ENCODE results near the gene PDCD5.
A peak's percentile ranks its signal among the peaks of the same experiment; 100 is the strongest.

DNA sequence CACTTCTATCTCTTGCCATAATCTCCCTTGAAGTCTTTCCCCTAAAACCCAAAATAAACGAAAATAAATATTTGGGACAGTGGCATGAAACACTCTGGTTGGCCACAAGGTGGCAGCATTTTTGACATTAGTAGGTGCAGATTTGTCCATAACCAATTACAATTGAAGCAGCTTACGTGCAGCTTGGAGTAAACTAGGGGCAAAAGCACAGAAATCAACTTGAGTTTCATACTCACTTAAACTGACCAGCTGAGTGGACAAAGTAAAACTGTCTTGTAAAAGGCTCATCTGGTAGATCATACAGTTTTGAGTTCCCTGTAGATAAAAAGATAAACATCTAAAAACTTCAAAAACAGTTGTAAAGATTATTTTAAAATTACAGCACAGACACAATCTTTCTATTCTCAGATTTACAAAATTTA is 18.8 kb downstream of the PDCD5 start:
- TF ChIP-seq, protein P1, sequence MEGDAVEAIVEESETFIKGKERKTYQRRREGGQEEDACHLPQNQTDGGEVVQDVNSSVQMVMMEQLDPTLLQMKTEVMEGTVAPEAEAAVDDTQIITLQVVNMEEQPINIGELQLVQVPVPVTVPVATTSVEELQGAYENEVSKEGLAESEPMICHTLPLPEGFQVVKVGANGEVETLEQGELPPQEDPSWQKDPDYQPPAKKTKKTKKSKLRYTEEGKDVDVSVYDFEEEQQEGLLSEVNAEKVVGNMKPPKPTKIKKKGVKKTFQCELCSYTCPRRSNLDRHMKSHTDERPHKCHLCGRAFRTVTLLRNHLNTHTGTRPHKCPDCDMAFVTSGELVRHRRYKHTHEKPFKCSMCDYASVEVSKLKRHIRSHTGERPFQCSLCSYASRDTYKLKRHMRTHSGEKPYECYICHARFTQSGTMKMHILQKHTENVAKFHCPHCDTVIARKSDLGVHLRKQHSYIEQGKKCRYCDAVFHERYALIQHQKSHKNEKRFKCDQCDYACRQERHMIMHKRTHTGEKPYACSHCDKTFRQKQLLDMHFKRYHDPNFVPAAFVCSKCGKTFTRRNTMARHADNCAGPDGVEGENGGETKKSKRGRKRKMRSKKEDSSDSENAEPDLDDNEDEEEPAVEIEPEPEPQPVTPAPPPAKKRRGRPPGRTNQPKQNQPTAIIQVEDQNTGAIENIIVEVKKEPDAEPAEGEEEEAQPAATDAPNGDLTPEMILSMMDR (conservative IDR thresholded peaks at IDR 0.05; ENCODE audit: low read depth, low read length): peak; percentile 70
- TF ChIP-seq SMC3 (IDR thresholded peaks at IDR 0.05; ENCODE audit: low read depth, low read length): peak; percentile 38
- TF ChIP-seq POLR2A (IDR thresholded peaks at IDR 0.05; ENCODE audit: low read depth, low read length): no peak
- TF ChIP-seq MAFK (IDR thresholded peaks at IDR 0.05; ENCODE audit: low read depth, low read length): no peak
- TF ChIP-seq, protein P2, sequence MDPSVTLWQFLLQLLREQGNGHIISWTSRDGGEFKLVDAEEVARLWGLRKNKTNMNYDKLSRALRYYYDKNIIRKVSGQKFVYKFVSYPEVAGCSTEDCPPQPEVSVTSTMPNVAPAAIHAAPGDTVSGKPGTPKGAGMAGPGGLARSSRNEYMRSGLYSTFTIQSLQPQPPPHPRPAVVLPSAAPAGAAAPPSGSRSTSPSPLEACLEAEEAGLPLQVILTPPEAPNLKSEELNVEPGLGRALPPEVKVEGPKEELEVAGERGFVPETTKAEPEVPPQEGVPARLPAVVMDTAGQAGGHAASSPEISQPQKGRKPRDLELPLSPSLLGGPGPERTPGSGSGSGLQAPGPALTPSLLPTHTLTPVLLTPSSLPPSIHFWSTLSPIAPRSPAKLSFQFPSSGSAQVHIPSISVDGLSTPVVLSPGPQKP (IDR thresholded peaks at IDR 0.05; ENCODE audit: borderline replicate concordance, low read depth, low read length): no peak
- TF ChIP-seq, protein P3, sequence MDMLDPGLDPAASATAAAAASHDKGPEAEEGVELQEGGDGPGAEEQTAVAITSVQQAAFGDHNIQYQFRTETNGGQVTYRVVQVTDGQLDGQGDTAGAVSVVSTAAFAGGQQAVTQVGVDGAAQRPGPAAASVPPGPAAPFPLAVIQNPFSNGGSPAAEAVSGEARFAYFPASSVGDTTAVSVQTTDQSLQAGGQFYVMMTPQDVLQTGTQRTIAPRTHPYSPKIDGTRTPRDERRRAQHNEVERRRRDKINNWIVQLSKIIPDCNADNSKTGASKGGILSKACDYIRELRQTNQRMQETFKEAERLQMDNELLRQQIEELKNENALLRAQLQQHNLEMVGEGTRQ (IDR thresholded peaks at IDR 0.05; ENCODE audit: low read depth, low read length): no peak
- no peak for TF ChIP-seq MXI1 (IDR thresholded peaks at IDR 0.05; ENCODE audit: borderline replicate concordance, low read depth, low read length)
- TF ChIP-seq FOS (IDR thresholded peaks at IDR 0.05; ENCODE audit: low read depth, low read length): no peak
- TF ChIP-seq BHLHE40 (IDR thresholded peaks at IDR 0.05; ENCODE audit: low read depth, low read length): no peak
